Choroid plexus epithelial cell (primary cell): Measurements from ENCODE around the gene CCDC28B.

Experiments
- DNase-seq: peaks from one replicate; pipeline ENCODE4 v3.0.0-alpha.2; 2010; ENCODE audit warnings: low read depth
- H3K4me3 ChIP-seq: 2 replicates; pipeline ENCODE4 v1.5.1; 2011; ENCODE audit warnings: low read depth, mild to moderate bottlenecking, control low read depth, low read length, moderate library complexity
- CTCF ChIP-seq: conservative IDR thresholded peaks from 2 replicates; pipeline ENCODE4 v1.5.1; 2011; ENCODE audit warnings: low read depth, mild to moderate bottlenecking, control low read depth, inconsistent platforms, low read length, moderate library complexity

CCDC28B gene

GRCh38 chr1:32246888-32247273 is 46.5 kb downstream of the CCDC28B start, which contains the start of gene FAM167B:
TSS of gene FAM167B (plus strand) at chr1:32247222. CDS start at chr1:32247422, 200 bp downstream.
- peak; percentile 40 for DNase-seq
- TF ChIP-seq CTCF, result no peak
- H3K4me3 ChIP-seq, result no peak within 1 kb of the TSS

- no peak for TF ChIP-seq CTCF
- H3K4me3 ChIP-seq, result no peak overlapping the region
Observed at GRCh38 chr1:32247452-32247851, 47.1 kb downstream of the CCDC28B start.

DNA sequence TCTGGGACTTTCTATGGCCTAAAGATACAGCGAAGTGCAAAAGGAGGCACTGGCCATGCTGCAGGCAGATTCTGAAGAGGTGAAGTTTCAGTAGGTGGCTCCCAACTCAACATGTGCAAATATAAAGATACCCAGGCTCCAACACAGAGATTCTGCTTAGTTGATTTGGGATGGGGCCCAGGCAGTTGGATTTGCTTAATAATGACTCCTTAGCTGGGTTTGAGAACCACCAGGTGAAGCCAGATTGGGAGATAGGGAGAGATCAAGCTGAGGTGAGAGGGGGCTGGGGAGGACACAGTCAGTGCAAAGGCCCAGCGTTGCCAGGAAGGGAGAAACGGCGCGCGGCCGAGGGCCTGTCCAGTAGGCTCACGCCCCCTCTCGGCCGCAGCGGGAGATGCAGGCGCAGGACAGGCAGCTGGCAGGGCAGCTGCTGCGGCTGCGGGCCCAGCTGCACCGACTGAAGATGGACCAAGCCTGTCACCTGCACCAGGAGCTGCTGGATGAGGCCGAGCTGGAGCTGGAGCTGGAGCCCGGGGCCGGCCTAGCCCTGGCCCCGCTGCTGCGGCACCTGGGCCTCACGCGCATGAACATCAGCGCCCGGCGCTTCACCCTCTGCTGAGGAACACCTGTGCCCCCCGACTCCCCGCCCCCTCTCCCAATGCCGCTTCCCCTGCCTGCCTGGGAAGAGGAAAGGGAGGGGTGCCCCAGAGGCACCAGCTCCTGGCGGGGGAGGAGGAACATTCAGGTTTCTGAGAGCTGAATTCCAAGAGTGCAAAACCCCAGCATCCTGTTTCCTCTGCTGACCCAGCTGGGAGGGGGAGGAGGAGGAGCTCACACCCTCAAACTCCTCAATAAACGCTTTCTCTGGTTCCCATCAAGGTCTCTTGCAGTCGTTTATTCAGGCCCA is 47.8 kb downstream of the CCDC28B start:
- H3K4me3 ChIP-seq, result no peak overlapping the region
- DNase-seq, result peak; percentile 77
- TF ChIP-seq CTCF, result peak; percentile 74

More at GRCh38 chr1:32247452-32247851, 47.1 kb downstream of the CCDC28B start:
- DNase-seq, result no peak

GRCh38 chr1:32249831-32250525 is 49.6 kb downstream of the CCDC28B start:
- peak; percentile 45 for DNase-seq

DNA sequence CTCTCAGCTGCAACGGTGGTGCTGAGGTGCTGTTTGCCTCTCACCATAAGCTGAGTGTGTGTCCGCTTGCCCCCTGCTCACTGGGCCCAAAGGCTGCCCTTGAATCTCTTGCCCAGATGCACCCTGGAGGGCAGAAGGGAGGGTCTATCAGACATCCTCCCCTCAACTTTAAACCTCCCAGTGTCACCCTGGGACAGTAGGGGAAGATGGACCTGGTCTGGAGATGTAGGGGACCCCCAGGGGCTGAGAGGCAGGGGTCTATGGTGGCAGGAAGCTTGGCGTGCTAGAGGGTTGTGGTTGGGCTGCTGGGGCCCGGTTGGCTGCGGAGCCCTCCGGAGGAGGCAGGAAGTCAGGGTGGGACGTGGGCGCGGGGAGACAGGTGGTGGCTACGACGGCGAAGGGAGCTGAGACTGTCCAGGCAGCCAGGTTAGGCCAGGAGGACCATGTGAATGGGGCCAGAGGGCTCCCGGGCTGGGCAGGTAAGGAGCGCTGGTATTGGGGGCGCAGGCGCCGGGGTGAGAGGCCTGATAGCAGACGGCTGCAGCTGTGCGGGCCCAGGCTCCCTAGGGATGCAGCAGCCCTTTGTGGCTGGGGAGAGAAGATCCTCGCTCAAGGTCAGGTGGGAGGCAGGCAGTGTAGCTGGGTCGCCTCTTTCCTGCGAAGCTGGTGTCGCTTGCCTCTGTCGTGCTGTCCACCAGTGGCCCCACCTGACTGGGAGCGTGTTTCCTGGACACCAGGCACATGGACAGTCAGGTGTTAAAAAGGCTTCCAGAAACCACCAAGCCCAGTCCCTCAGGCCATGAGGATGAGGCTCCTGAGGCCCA is 50.7 kb downstream of the CCDC28B start, which contains the start of gene LCK:
Gene LCK, plus strand, starts transcription at position 373 of the 824 bp plus-strand sequence. CDS start 23,065 bp downstream, outside the sequence.
- H3K4me3 ChIP-seq, result no peak within 1 kb of the TSS
- DNase-seq, result no peak
- TF ChIP-seq CTCF, result no peak

More at GRCh38 chr1:32249831-32250525, 49.6 kb downstream of the CCDC28B start:
- no peak overlapping the region for H3K4me3 ChIP-seq
- no peak for TF ChIP-seq CTCF
